ENCODE data around the gene OASL. TPM values are rescaled to one million over a fixed set of nuclear protein-coding genes. Genes with fewer than 3 reads are reported as not detected.

Gene OASL
- total RNA-seq, 1 donor from 2014 or later: 0.19 TPM

GRCh38 chr12:120994059-120994458, 45.0 kb downstream of the OASL start:
- H3K27ac Mint-ChIP-seq: no peak overlapping the region
- H3K27me3 Mint-ChIP-seq: peaks cover 25% of the 10 kb centered on the region
- TF ChIP-seq CTCF (conservative IDR thresholded peaks at IDR 0.05): no peak
- H3K9me3 Mint-ChIP-seq: no peaks in the 10 kb centered on the region
- DNase-seq (ENCODE audit: extremely low spot score, unreplicated experiment): no peak
- H3K4me3 Mint-ChIP-seq: no peak overlapping the region
- H3K4me1 Mint-ChIP-seq (ENCODE audit: unreplicated experiment): peaks cover 9% of the 10 kb centered on the region
- no peaks in the 10 kb centered on the region for H3K36me3 Mint-ChIP-seq

- Mint-ChIP-seq H3K9me3 (no peaks in the 10 kb centered on the region), H3K4me1 (ENCODE audit: unreplicated experiment) (peaks cover 7% of the 10 kb centered on the region), H3K36me3 (no peaks in the 10 kb centered on the region), H3K4me3 (no peak overlapping the region), H3K27me3 (peaks cover 25% of the 10 kb centered on the region), H3K27ac (no peak overlapping the region)
- TF ChIP-seq CTCF (conservative IDR thresholded peaks at IDR 0.05): no peak
- no peak for DNase-seq (ENCODE audit: extremely low spot score, unreplicated experiment)
Measured at GRCh38 chr12:120993496-120993895, 45.5 kb downstream of the OASL start.

GRCh38 chr12:120992989-120993388, 46.1 kb downstream of the OASL start:
- H3K27me3 Mint-ChIP-seq: peaks cover 25% of the 10 kb centered on the region

GRCh38 chr12:120991965-120992364, 47.1 kb downstream of the OASL start:
- no peak overlapping the region for H3K27ac Mint-ChIP-seq
- no peak for DNase-seq (ENCODE audit: extremely low spot score, unreplicated experiment)
- no peaks in the 10 kb centered on the region for H3K4me1 Mint-ChIP-seq (ENCODE audit: unreplicated experiment)
- H3K36me3 Mint-ChIP-seq: no peaks in the 10 kb centered on the region
- H3K9me3 Mint-ChIP-seq: no peaks in the 10 kb centered on the region
- TF ChIP-seq CTCF (conservative IDR thresholded peaks at IDR 0.05): no peak
- H3K4me3 Mint-ChIP-seq: no peak overlapping the region
- H3K27me3 Mint-ChIP-seq: peaks cover 25% of the 10 kb centered on the region

More at GRCh38 chr12:120992989-120993388, 46.1 kb downstream of the OASL start:
- Mint-ChIP-seq H3K4me1 (ENCODE audit: unreplicated experiment) (peaks cover 4% of the 10 kb centered on the region), H3K27ac (no peak overlapping the region), H3K9me3 (no peaks in the 10 kb centered on the region), H3K4me3 (no peak overlapping the region), H3K36me3 (no peaks in the 10 kb centered on the region)
- DNase-seq (ENCODE audit: extremely low spot score, unreplicated experiment): no peak
- TF ChIP-seq CTCF (conservative IDR thresholded peaks at IDR 0.05): no peak

GRCh38 chr12:120990487-120991055, 48.5 kb downstream of the OASL start:
- H3K4me1 Mint-ChIP-seq (ENCODE audit: unreplicated experiment): no peaks in the 10 kb centered on the region
- H3K4me3 Mint-ChIP-seq: no peak overlapping the region
- H3K36me3 Mint-ChIP-seq: no peaks in the 10 kb centered on the region
- H3K27ac Mint-ChIP-seq: no peak overlapping the region
- no peak for TF ChIP-seq CTCF (conservative IDR thresholded peaks at IDR 0.05)
- no peak for DNase-seq (ENCODE audit: extremely low spot score, unreplicated experiment)
- H3K27me3 Mint-ChIP-seq: peaks cover 22% of the 10 kb centered on the region
- H3K9me3 Mint-ChIP-seq: no peaks in the 10 kb centered on the region

GRCh38 chr12:120989687-120990086, 49.4 kb downstream of the OASL start:
- H3K4me3 Mint-ChIP-seq: no peak overlapping the region
- no peak for TF ChIP-seq CTCF (conservative IDR thresholded peaks at IDR 0.05)
- H3K4me1 Mint-ChIP-seq (ENCODE audit: unreplicated experiment): no peaks in the 10 kb centered on the region
- no peaks in the 10 kb centered on the region for H3K36me3 Mint-ChIP-seq
- no peaks in the 10 kb centered on the region for H3K9me3 Mint-ChIP-seq
- peaks cover 13% of the 10 kb centered on the region for H3K27me3 Mint-ChIP-seq
- no peak overlapping the region for H3K27ac Mint-ChIP-seq
- no peak for DNase-seq (ENCODE audit: extremely low spot score, unreplicated experiment)

Data from type B pancreatic cell (in vitro differentiated cells).